Smooth muscle cell (in vitro differentiated cells): Measurements from ENCODE around the gene PAPOLB. TPM values are rescaled to one million over a fixed set of nuclear protein-coding genes. Genes with fewer than 3 reads are reported as not detected.

Experiments used
- DNase-seq: peaks from one replicate; lab custom pipeline; 2025; ENCODE audit not compliant: unreplicated experiment; lab: John Stamatoyannopoulos, UW
- H2AFZ ChIP-seq: fragments of 200-600 bp; sonication (generic); 2 replicates; pipeline ENCODE4 v1.6.0; 2016; ENCODE audit warnings: antibody characterized with exemption, low read depth, mild to moderate bottlenecking
- H3F3A ChIP-seq: fragments of 200-600 bp; sonication (generic); 2 replicates; pipeline ENCODE4 v1.6.0; 2017; ENCODE audit warnings: antibody characterized with exemption, low read depth
- H3K27ac ChIP-seq: fragments of 200-600 bp; sonication (generic); 2 replicates; pipeline ENCODE4 v1.5.1; 2016; ENCODE audit warnings: low read depth, mild to moderate bottlenecking
- H3K27me3 ChIP-seq: fragments of 200-600 bp; sonication (generic); 2 replicates; pipeline ENCODE4 v1.6.1; 2016; ENCODE audit warnings: low read depth, mild to moderate bottlenecking
- H3K36me3 ChIP-seq: fragments of 200-600 bp; sonication (generic); 2 replicates; pipeline ENCODE4 v1.5.1; 2016; ENCODE audit warnings: low read depth
- H3K4me1 ChIP-seq: fragments of 200-600 bp; sonication (generic); 2 replicates; pipeline ENCODE4 v1.5.1; 2016; ENCODE audit warnings: low read depth
- H3K4me2 ChIP-seq: fragments of 200-600 bp; sonication (generic); 2 replicates; pipeline ENCODE4 v1.6.0; 2016; ENCODE audit warnings: mild to moderate bottlenecking
- H3K4me3 ChIP-seq: fragments of 200-600 bp; sonication (generic); 2 replicates; pipeline ENCODE4 v1.5.1; 2016; ENCODE audit warnings: mild to moderate bottlenecking
- H3K79me2 ChIP-seq: fragments of 200-600 bp; sonication (generic); 2 replicates; pipeline ENCODE4 v1.6.0; 2016; ENCODE audit warnings: low read depth, mild to moderate bottlenecking
- H3K9ac ChIP-seq: fragments of 200-600 bp; sonication (generic); 2 replicates; pipeline ENCODE4 v1.6.0; 2016; ENCODE audit warnings: low read depth
- H3K9me3 ChIP-seq: fragments of 200-600 bp; sonication (generic); replicated peaks from 2 replicates; pipeline ENCODE4 v1.5.1; 2016; ENCODE audit warnings: low read depth
- H4K20me1 ChIP-seq: fragments of 200-600 bp; sonication (generic); 2 replicates; pipeline ENCODE4 v1.6.0; 2016; ENCODE audit warnings: low read depth
- CTCF ChIP-seq: fragments of 200-600 bp; sonication (generic); IDR thresholded peaks from 2 replicates; pipeline ENCODE4 v1.5.1; 2017; ENCODE audit warnings: borderline replicate concordance, mild to moderate bottlenecking, antibody characterized with exemption; ENCODE audit not compliant: insufficient read depth, poor library complexity, severe bottlenecking
- WGBS: methylation state at CpG from one replicate; pipeline ENCODE4 v1.1.7; 2016; ENCODE audit warnings: low lambda C conversion rate; 5-methylcytosine and 5-hydroxymethylcytosine counted together
- polyA plus RNA-seq: library from polyadenylated mRNA; unstranded; fragments of >200 nt; fragmentation: Nextera tagmentation; extraction: Ambion mirVana; gene quantifications from 2 replicates; pipeline ENCODE4 v1.2.1, GENCODE V29; 2016
- total RNA-seq: library from RNA; depleted of rRNA; stranded (reverse); fragments of >200 nt; gene quantifications from 2 replicates; pipeline ENCODE4 v1.2.3, GENCODE V29; 2014

The PAPOLB gene
- total and polyA plus RNA-seq, 2 experiments from 2014 or later: 0.18 TPM; not detected in 1

- no peak for TF ChIP-seq CTCF
- Histone ChIP-seq H3K36me3 (no peaks in the 10 kb centered on the region), H3K79me2 (no peaks in the 10 kb centered on the region), H4K20me1 (no peaks in the 10 kb centered on the region), H3F3A (no peaks in the 10 kb centered on the region), H3K4me2 (no peak overlapping the region), H3K4me3 (no peak overlapping the region), H3K9ac (no peak overlapping the region), H3K4me1 (peaks cover 6% of the 10 kb centered on the region), H3K9me3 (no peaks in the 10 kb centered on the region), H3K27ac (no peak overlapping the region), H2AFZ (no peak overlapping the region), H3K27me3 (no peaks in the 10 kb centered on the region)
- 92% methylated on average over 17 of the region's 17 CpGs for WGBS
- DNase-seq: no peak
Measured at GRCh38 chr7:4841007-4841784, 20.6 kb downstream of the PAPOLB start.

- Histone ChIP-seq H3K9ac (no peak overlapping the region), H3K27ac (no peak overlapping the region), H3K36me3 (no peaks in the 10 kb centered on the region), H3K4me3 (no peak overlapping the region), H3K9me3 (no peaks in the 10 kb centered on the region), H2AFZ (no peak overlapping the region), H3K4me2 (no peak overlapping the region), H3K4me1 (peaks cover 6% of the 10 kb centered on the region), H3K79me2 (no peaks in the 10 kb centered on the region), H3F3A (no peaks in the 10 kb centered on the region), H3K27me3 (no peaks in the 10 kb centered on the region), H4K20me1 (no peaks in the 10 kb centered on the region)
- WGBS: 94% methylated on average over 16 of the region's 16 CpGs
- DNase-seq: no peak
- TF ChIP-seq CTCF: no peak
Measured at GRCh38 chr7:4840079-4840501, 21.7 kb downstream of the PAPOLB start.

- no peak for DNase-seq
- no peaks in the 10 kb centered on the region for H4K20me1 ChIP-seq
- H3K4me1 ChIP-seq: peaks cover 6% of the 10 kb centered on the region
- no peaks in the 10 kb centered on the region for H3K36me3 ChIP-seq
- H2AFZ ChIP-seq: no peak overlapping the region
- H3F3A ChIP-seq: no peaks in the 10 kb centered on the region
- H3K4me3 ChIP-seq: no peak overlapping the region
- H3K79me2 ChIP-seq: no peaks in the 10 kb centered on the region
- no peaks in the 10 kb centered on the region for H3K27me3 ChIP-seq
- H3K9me3 ChIP-seq: no peaks in the 10 kb centered on the region
- no peak overlapping the region for H3K4me2 ChIP-seq
- WGBS: 98% methylated on average over 21 of the region's 21 CpGs
- H3K27ac ChIP-seq: no peak overlapping the region
- TF ChIP-seq CTCF: no peak
- H3K9ac ChIP-seq: no peak overlapping the region
Measured at GRCh38 chr7:4838626-4839334, 23.1 kb downstream of the PAPOLB start.
